Muscle of back (tissue), 11 donors: ENCODE measurements around the gene FSIP2. TPM values are rescaled to one million over a fixed set of nuclear protein-coding genes. Genes with fewer than 3 reads are reported as not detected.
"Not testable (repeated sequence)": the region's sequence is repeated elsewhere in the genome, so short reads cannot be mapped to it uniquely, and the experiment has no call there.

ENCODE experiments used
- DNase-seq, 3 donors: peaks; one replicate each; pipeline versions ENCODE4 v3.0.0 to v3.0.0-alpha.2; 2013
- polyA plus RNA-seq, 10 donors: library from polyadenylated mRNA; unstranded; fragments of 120-200 nt; gene quantifications; one replicate each; pipeline ENCODE4 v1.2.1, GENCODE V29; 2013; ENCODE audit not compliant: insufficient read length in 10 of 10

The FSIP2 gene
- polyA plus RNA-seq, 10 donors, result 0.79 to 2.3 (median 1.1) TPM

GRCh38 chr2:185793532-185794345 is 55.1 kb downstream of the FSIP2 start:
- DNase-seq, result peak in 1 of 3 donors; percentile 1

GRCh38 chr2:185796758-185797157 is 58.2 kb downstream of the FSIP2 start:
- no peak for DNase-seq

- DNase-seq, result no peak
Observed at GRCh38 chr2:185802926-185803325, 64.3 kb downstream of the FSIP2 start.

GRCh38 chr2:185806783-185807182 is 68.2 kb downstream of the FSIP2 start:
- DNase-seq, result no peak

GRCh38 chr2:185807351-185807750 is 68.7 kb downstream of the FSIP2 start:
- no peak for DNase-seq

GRCh38 chr2:185811580-185811979 is 73.0 kb downstream of the FSIP2 start:
- DNase-seq, result no peak

GRCh38 chr2:185813707-185814106 is 75.1 kb downstream of the FSIP2 start:
- no peak for DNase-seq

- DNase-seq, result no peak
Observed at GRCh38 chr2:185817991-185818390, 79.4 kb downstream of the FSIP2 start.

- no peak for DNase-seq
Observed at GRCh38 chr2:185821467-185821866, 82.9 kb downstream of the FSIP2 start.

- no peak for DNase-seq
Observed at GRCh38 chr2:185823773-185824172, 85.2 kb downstream of the FSIP2 start.

- DNase-seq, result no peak
Observed at GRCh38 chr2:185825557-185825956, 87.0 kb downstream of the FSIP2 start.

- DNase-seq, result no peak
Observed at GRCh38 chr2:185828326-185828725, 89.7 kb downstream of the FSIP2 start.

GRCh38 chr2:185833864-185834263 is 95.3 kb downstream of the FSIP2 start:
- DNase-seq, result no peak

GRCh38 chr2:185835974-185836373 is 97.4 kb downstream of the FSIP2 start:
- no peak for DNase-seq

GRCh38 chr2:185854885-185855284 is 116.3 kb downstream of the FSIP2 start:
- no peak for DNase-seq

GRCh38 chr2:185857691-185858090 is 119.1 kb downstream of the FSIP2 start:
- no peak for DNase-seq

- DNase-seq, result no peak
Observed at GRCh38 chr2:185859506-185859905, 120.9 kb downstream of the FSIP2 start.

- DNase-seq, result no peak
Observed at GRCh38 chr2:185860321-185860720, 121.7 kb downstream of the FSIP2 start.

- DNase-seq, result no peak
Observed at GRCh38 chr2:185862657-185863398, 124.2 kb downstream of the FSIP2 start.

GRCh38 chr2:185864468-185865260 is 126.1 kb downstream of the FSIP2 start:
- not testable (repeated sequence) for DNase-seq

GRCh38 chr2:185875136-185875931 is 136.7 kb downstream of the FSIP2 start:
- DNase-seq, result no peak
